IMR-90 (cell line): Measurements from ENCODE around the gene WNT6. TPM values are rescaled to one million over a fixed set of nuclear protein-coding genes. Genes with fewer than 3 reads are reported as not detected.

ENCODE experiments used
- ATAC-seq: fragments of 200-7000 bp; cut with Tn5 transposase; 2 replicates; pipeline ENCODE4 v1.9.1; 2020; ENCODE audit warnings: low read depth, mild to moderate bottlenecking, moderate library complexity
- BruUV-seq: library from RNA; stranded (reverse); fragments of 400-500 nt; replicated peaks from 2 replicates; lab custom pipeline; 2021; lab: Mats Ljungman, UMichigan
- CTCF ChIA-PET: fragments of 300-600 bp; formaldehyde crosslinking; extraction: SDS; loops from one replicate; lab custom pipeline; 2021; ENCODE audit warnings: antibody characterized with exemption; lab: Yijun Ruan, JAX
- POLR2A ChIA-PET: fragments of 300-600 bp; sonication (Branson Sonifier 250); formaldehyde crosslinking; loops from one replicate; lab custom pipeline; 2022; ENCODE audit warnings: antibody characterized with exemption; ENCODE audit not compliant: unreplicated experiment; lab: Charles Lee
- DNase-seq: peaks from one replicate; pipeline ENCODE4 v3.0.0; 2013
- H2AFZ ChIP-seq: replicated peaks from 2 replicates; pipeline ENCODE3; 2013; ENCODE audit warnings: low read length, mild to moderate bottlenecking; ENCODE audit not compliant: poor library complexity
- H2AK5ac ChIP-seq: 2 replicates; pipeline ENCODE4 v1.6.1; 2013; ENCODE audit warnings: low read depth, low read length, inconsistent platforms
- H2AK9ac ChIP-seq: replicated peaks from 2 replicates; pipeline ENCODE3; 2013; ENCODE audit warnings: mild to moderate bottlenecking, low read depth, low read length, moderate library complexity; ENCODE audit not compliant: poor library complexity
- H2BK120ac ChIP-seq: 2 replicates; pipeline ENCODE4 v1.6.1; 2013; ENCODE audit warnings: low read depth, low read length, inconsistent platforms
- H2BK15ac ChIP-seq: 3 replicates; pipeline ENCODE4 v1.6.1; 2013; ENCODE audit warnings: low read depth, low read length, inconsistent platforms
- H2BK20ac ChIP-seq: 2 replicates; pipeline ENCODE4 v1.6.1; 2013; ENCODE audit warnings: low read depth, mild to moderate bottlenecking, inconsistent platforms, low read length, moderate library complexity
- H2BK5ac ChIP-seq: 2 replicates; pipeline ENCODE4 v1.6.1; 2013; ENCODE audit warnings: mild to moderate bottlenecking, low read depth, low read length, inconsistent platforms; ENCODE audit not compliant: poor library complexity, severe bottlenecking
- H3K14ac ChIP-seq: replicated peaks from 2 replicates; pipeline ENCODE4 v1.6.1; 2013; ENCODE audit warnings: low read depth, low read length, inconsistent platforms
- H3K18ac ChIP-seq: 2 replicates; pipeline ENCODE4 v1.6.1; 2013; ENCODE audit warnings: low read depth, low read length, control low read depth
- H3K23ac ChIP-seq: 2 replicates; pipeline ENCODE4 v1.6.1; 2013; ENCODE audit warnings: low read depth, low read length, inconsistent platforms
- H3K27ac ChIP-seq: 2 replicates; pipeline ENCODE4 v1.5.1; 2013; ENCODE audit warnings: mild to moderate bottlenecking, control low read depth, low read length; ENCODE audit not compliant: insufficient read depth
- H3K27me3 ChIP-seq: 2 replicates; pipeline ENCODE4 v1.6.1; 2013; ENCODE audit warnings: low read length; ENCODE audit not compliant: control insufficient read depth, insufficient read depth
- H3K36me3 ChIP-seq: 2 replicates; pipeline ENCODE4 v1.6.1; 2013; ENCODE audit warnings: low read length, mixed read lengths; ENCODE audit not compliant: control insufficient read depth, insufficient read depth
- H3K4ac ChIP-seq: 2 replicates; pipeline ENCODE4 v1.6.1; 2013; ENCODE audit warnings: low read depth, low read length, inconsistent platforms
- H3K4me1 ChIP-seq: 2 replicates; pipeline ENCODE4 v1.6.1; 2013; ENCODE audit warnings: low read length, mixed read lengths; ENCODE audit not compliant: control insufficient read depth, insufficient read depth
- H3K4me2 ChIP-seq: 2 replicates; pipeline ENCODE4 v1.6.1; 2013; ENCODE audit warnings: low read depth, mild to moderate bottlenecking, control low read depth, low read length, moderate library complexity
- H3K4me3 ChIP-seq: 2 replicates; pipeline ENCODE4 v1.5.1; 2013; ENCODE audit warnings: low read depth, mild to moderate bottlenecking, control low read depth, low read length, moderate library complexity; ENCODE audit not compliant: insufficient read depth
- H3K56ac ChIP-seq: 2 replicates; pipeline ENCODE4 v1.6.1; 2013; ENCODE audit warnings: low read length, inconsistent platforms; ENCODE audit not compliant: insufficient read depth; ENCODE audit errors: extremely low read depth
- H3K79me1 ChIP-seq, 2 experiments: 2 replicates each; pipeline ENCODE4 v1.6.1; 2013; ENCODE audit warnings: low read length in 2 of 2, inconsistent platforms in 1 of 2, low read depth in 1 of 2
- H3K9ac ChIP-seq: 2 replicates; pipeline ENCODE4 v1.6.1; 2013; ENCODE audit warnings: low read depth, low read length, control low read depth
- H3K9me1 ChIP-seq: 2 replicates; pipeline ENCODE4 v1.6.1; 2013; ENCODE audit warnings: low read length, inconsistent platforms; ENCODE audit not compliant: insufficient read depth
- H3K9me3 ChIP-seq: 2 replicates; pipeline ENCODE4 v1.6.1; 2013; ENCODE audit warnings: low read length; ENCODE audit not compliant: control insufficient read depth, insufficient read depth
- H4K20me1 ChIP-seq: 2 replicates; pipeline ENCODE4 v1.6.1; 2013; ENCODE audit warnings: low read length, inconsistent platforms; ENCODE audit not compliant: insufficient read depth
- H4K5ac ChIP-seq: 2 replicates; pipeline ENCODE4 v1.6.1; 2013; ENCODE audit warnings: mild to moderate bottlenecking, low read depth, low read length, control low read depth
- H4K8ac ChIP-seq, 2 experiments: 2 replicates each; pipeline ENCODE4 v1.6.1; 2013; ENCODE audit warnings: low read depth in 2 of 2, low read length in 2 of 2, control low read depth in 1 of 2, inconsistent platforms in 1 of 2
- H4K91ac ChIP-seq: 2 replicates; pipeline ENCODE4 v1.6.1; 2013; ENCODE audit warnings: low read depth, low read length, inconsistent platforms; ENCODE audit not compliant: insufficient read depth
- BHLHE40 ChIP-seq: fragments of 150-350 bp; IDR thresholded peaks from 2 replicates; pipeline ENCODE4 v1.6.1; 2016; ENCODE audit warnings: mild to moderate bottlenecking, low read depth, low read length
- CEBPB ChIP-seq: IDR thresholded peaks from 2 replicates; pipeline ENCODE4 v1.6.1; 2012; ENCODE audit warnings: low read depth, low read length, improper control_type of control experiment
- CTCF ChIP-seq: conservative IDR thresholded peaks from 2 replicates; pipeline ENCODE4 v1.5.1; 2012; ENCODE audit warnings: mild to moderate bottlenecking, low read depth, low read length, improper control_type of control experiment
- FOS ChIP-seq: fragments of 150-350 bp; IDR thresholded peaks from 2 replicates; pipeline ENCODE4 v1.6.1; 2016; ENCODE audit warnings: low read depth, low read length
- MAFK ChIP-seq: IDR thresholded peaks from 2 replicates; pipeline ENCODE4 v1.6.1; 2012; ENCODE audit warnings: low read depth, low read length, improper control_type of control experiment
- MAZ ChIP-seq: IDR thresholded peaks from 2 replicates; pipeline ENCODE4 v1.6.1; 2012; ENCODE audit warnings: low read depth, mild to moderate bottlenecking, low read length, improper control_type of control experiment, moderate library complexity, borderline replicate concordance
- MXI1 ChIP-seq: IDR thresholded peaks from 2 replicates; pipeline ENCODE4 v1.6.1; 2012; ENCODE audit warnings: low read depth, mild to moderate bottlenecking, low read length, moderate library complexity, borderline replicate concordance
- NFE2L2 ChIP-seq: fragments of 150-350 bp; IDR thresholded peaks from 2 replicates; pipeline ENCODE4 v1.6.1; 2016; ENCODE audit warnings: low read depth, mild to moderate bottlenecking, low read length
- POLR2A ChIP-seq: IDR thresholded peaks from 2 replicates; pipeline ENCODE4 v1.6.1; 2012; ENCODE audit warnings: mild to moderate bottlenecking, low read depth, low read length
- RAD21 ChIP-seq: IDR thresholded peaks from 2 replicates; pipeline ENCODE4 v1.6.1; 2012; ENCODE audit warnings: low read length, improper control_type of control experiment
- RCOR1 ChIP-seq: IDR thresholded peaks from 2 replicates; pipeline ENCODE4 v1.6.1; 2012; ENCODE audit warnings: mild to moderate bottlenecking, low read length, improper control_type of control experiment; ENCODE audit not compliant: insufficient replicate concordance
- RFX5 ChIP-seq: IDR thresholded peaks from 2 replicates; pipeline ENCODE4 v1.8.0; 2012; ENCODE audit warnings: low read depth, mild to moderate bottlenecking, low read length, moderate library complexity
- SMC3 ChIP-seq: fragments of 150-350 bp; IDR thresholded peaks from 2 replicates; pipeline ENCODE4 v1.6.1; 2016; ENCODE audit warnings: low read depth, mild to moderate bottlenecking, antibody characterized with exemption, low read length, moderate library complexity
- USF2 ChIP-seq: fragments of 150-350 bp; IDR thresholded peaks from 2 replicates; pipeline ENCODE4 v1.6.1; 2017; ENCODE audit warnings: mild to moderate bottlenecking, antibody characterized with exemption, low read length, low read depth
- WGBS, 2 experiments: methylation state at CpG; one replicate each; pipeline versions ENCODE4 v1.1.5 to v1.1.7; 2013; ENCODE audit warnings: missing lambda C conversion rate in 2 of 2; ENCODE audit not compliant: insufficient read length in 1 of 2; ENCODE audit errors: extremely low coverage in 2 of 2; 5-methylcytosine and 5-hydroxymethylcytosine counted together
- dilution Hi-C: fragments of 300-500 bp; cut with HindIII; formaldehyde crosslinking; loops from one replicate; pipeline ENCODE4 v1.14.3; 2018; ENCODE audit warnings: low sequenced_read_pairs; ENCODE audit not compliant: unreplicated experiment
- in situ Hi-C: fragments of 300-500 bp; cut with MboI; formaldehyde crosslinking; loops from 3 replicates; pipeline ENCODE4 v1.14.3; 2019; ENCODE audit warnings: low sequenced_read_pairs, inconsistent platforms, mixed read lengths
- intact Hi-C: fragments of 100-400 bp; cut with micrococcal nuclease; formaldehyde crosslinking; loops from 2 replicates; pipeline ENCODE4 v1.10.0; 2022
- polyA plus RNA-seq, 3 experiments: library from polyadenylated mRNA; depleted of rRNA; stranded (reverse); fragments of >200 nt; gene quantifications; 2 replicates each; pipeline ENCODE4 v1.2.3, GENCODE V29; 2012; ENCODE audit warnings: low replicate concordance in 1 of 3
- total RNA-seq: library from RNA; depleted of rRNA; stranded (reverse); fragments of >200 nt; gene quantifications from 2 replicates; pipeline ENCODE4 v1.2.3, GENCODE V29; 2012

WNT6 gene
- total and polyA plus RNA-seq, 2 of the 4 experiments (the other 2 are of a cell fraction): not detected

GRCh38 chr2:218819093-218819492 lies 40.5 kb upstream of the WNT6 start:
- Histone ChIP-seq H3K9ac (no peak overlapping the region), H3K4me2 (no peak overlapping the region), H3K9me3 (no peaks in the 10 kb centered on the region), H2BK5ac (no peak overlapping the region), H2BK120ac (no peak overlapping the region), H3K23ac (no peak overlapping the region), H4K20me1 (no peaks in the 10 kb centered on the region), H3K56ac (no peak overlapping the region), H3K79me1 (no peaks in the 10 kb centered on the region), H2BK20ac (no peak overlapping the region), H4K91ac (no peak overlapping the region), H2AK9ac (no peak overlapping the region), H3K14ac (no peak overlapping the region), H4K8ac (no peak overlapping the region), H2AK5ac (no peak overlapping the region), H3K9me1 (no peaks in the 10 kb centered on the region), H3K27me3 (peaks cover 9% of the 10 kb centered on the region), H3K36me3 (peaks cover 14% of the 10 kb centered on the region), H3K4me1 (peaks cover 2% of the 10 kb centered on the region; the same call in 1 of the 2 replicates), H3K4ac (no peak overlapping the region), H4K5ac (no peak overlapping the region), H2BK15ac (no peak overlapping the region), H3K27ac (no peak overlapping the region), H3K4me3 (no peak overlapping the region), H3K18ac (no peak overlapping the region), H2AFZ (no peak overlapping the region)
- DNase-seq (no peak), ATAC-seq (no peak)
- CTCF ChIA-PET: no interaction called here
- dilution Hi-C loops: no loop called here
- intact Hi-C loops: no loop called here
- in situ Hi-C loops: no loop called here
- WGBS, 2 experiments: 82% methylated on average over 5 of the region's 7 CpGs; no CpG with 5 or more reads in 1 of the 2 experiments
- POLR2A ChIA-PET: no interaction called here
- BruUV-seq: no TSS peak
- no peak for TF ChIP-seq MAFK
- TF ChIP-seq BHLHE40: no peak
- TF ChIP-seq CEBPB: no peak
- TF ChIP-seq RAD21: no peak
- no peak for TF ChIP-seq FOS
- TF ChIP-seq POLR2A: no peak
- no peak for TF ChIP-seq SMC3
- no peak for TF ChIP-seq RCOR1
- no peak for TF ChIP-seq RFX5
- no peak for TF ChIP-seq CTCF
- no peak for TF ChIP-seq USF2
- TF ChIP-seq MAZ: no peak
- TF ChIP-seq NFE2L2: no peak
- no peak for TF ChIP-seq MXI1
